Fibroblast of mammary gland (primary cell): Measurements from ENCODE around the gene IL1RAPL1.

ENCODE experiments used
- DNase-seq: peaks from one replicate; pipeline ENCODE4 v3.0.0-alpha.2; 2010; ENCODE audit warnings: low read depth
- H3K4me3 ChIP-seq: 2 replicates; pipeline ENCODE4 v1.5.1; 2011; ENCODE audit warnings: low read depth, mild to moderate bottlenecking, low read length, moderate library complexity; ENCODE audit not compliant: control insufficient read depth
- CTCF ChIP-seq: conservative IDR thresholded peaks from 2 replicates; pipeline ENCODE4 v1.5.1; 2011; ENCODE audit warnings: low read depth, low read length, inconsistent platforms; ENCODE audit not compliant: control insufficient read depth, insufficient read depth

Gene IL1RAPL1

GRCh38 chrX:29870608-29871007 is 1283.4 kb downstream of the IL1RAPL1 start:
- TF ChIP-seq CTCF, result no peak
- no peak for DNase-seq
- H3K4me3 ChIP-seq, result no peak overlapping the region

GRCh38 chrX:29872831-29873230 is 1285.6 kb downstream of the IL1RAPL1 start:
- DNase-seq, result no peak
- H3K4me3 ChIP-seq, result no peak overlapping the region
- TF ChIP-seq CTCF, result no peak

GRCh38 chrX:29876733-29877132 is 1289.5 kb downstream of the IL1RAPL1 start:
- no peak for TF ChIP-seq CTCF
- no peak overlapping the region for H3K4me3 ChIP-seq
- DNase-seq, result no peak

- no peak for DNase-seq
- no peak overlapping the region for H3K4me3 ChIP-seq
- TF ChIP-seq CTCF, result no peak
These were observed 1293.7 kb downstream of the IL1RAPL1 start for GRCh38 chrX:29880977-29881376.

GRCh38 chrX:29890004-29890403 is 1302.8 kb downstream of the IL1RAPL1 start:
- TF ChIP-seq CTCF, result no peak
- no peak for DNase-seq
- no peak overlapping the region for H3K4me3 ChIP-seq

- no peak for TF ChIP-seq CTCF
- no peak overlapping the region for H3K4me3 ChIP-seq
- DNase-seq, result no peak
These were observed 1303.5 kb downstream of the IL1RAPL1 start for GRCh38 chrX:29890646-29891200.

- no peak overlapping the region for H3K4me3 ChIP-seq
- no peak for TF ChIP-seq CTCF
- no peak for DNase-seq
These were observed 1314.8 kb downstream of the IL1RAPL1 start for GRCh38 chrX:29902004-29902403.
